OCI-LY7 (cell line): ENCODE results near the gene HLTF. TPM values are rescaled to one million over a fixed set of nuclear protein-coding genes. Genes with fewer than 3 reads are reported as not detected.

ENCODE experiments used
- BruUV-seq: library from RNA; stranded (reverse); fragments of 400-500 nt; replicated peaks from 2 replicates; lab custom pipeline; 2021; lab: Mats Ljungman, UMichigan
- CTCF ChIA-PET: fragments of 300-600 bp; sonication (Branson Sonifier 250); formaldehyde crosslinking; loops from one replicate; lab custom pipeline; 2022; ENCODE audit warnings: antibody characterized with exemption; ENCODE audit not compliant: unreplicated experiment; lab: Charles Lee
- POLR2A ChIA-PET: fragments of 300-600 bp; sonication (Branson Sonifier 250); formaldehyde crosslinking; loops from one replicate; lab custom pipeline; 2022; ENCODE audit warnings: antibody characterized with exemption; lab: Charles Lee
- DNase-seq: peaks from one replicate; pipeline ENCODE4 v3.0.0-alpha.2; 2015; ENCODE audit warnings: low spot score
- H2AFZ ChIP-seq: fragments of 200-600 bp; sonication (generic), shearing (Covaris generic); 2 replicates; pipeline ENCODE4 v1.6.1; 2014; ENCODE audit warnings: mild to moderate bottlenecking, antibody characterized with exemption, low read length, moderate library complexity
- H3K27ac ChIP-seq: fragments of 200-600 bp; sonication (generic); 2 replicates; pipeline ENCODE4 v1.5.1; 2014; ENCODE audit warnings: mixed run types, low read depth, mild to moderate bottlenecking, moderate library complexity, low read length, inconsistent platforms; ENCODE audit not compliant: poor library complexity, severe bottlenecking
- H3K36me3 ChIP-seq: fragments of 200-600 bp; sonication (generic); 2 replicates; pipeline ENCODE4 v1.6.1; 2014; ENCODE audit warnings: mild to moderate bottlenecking, antibody characterized with exemption, low read length, moderate library complexity, mixed read lengths; ENCODE audit not compliant: insufficient read depth
- H3K4me1 ChIP-seq: fragments of 200-600 bp; sonication (generic); 2 replicates; pipeline ENCODE4 v1.5.1; 2014; ENCODE audit warnings: mild to moderate bottlenecking, low read length; ENCODE audit not compliant: insufficient read depth, poor library complexity, severe bottlenecking
- H3K4me2 ChIP-seq: fragments of 200-600 bp; sonication (generic); 2 replicates; pipeline ENCODE4 v1.6.1; 2014; ENCODE audit warnings: mild to moderate bottlenecking, low read length
- H3K4me3 ChIP-seq: fragments of 200-600 bp; sonication (generic); 2 replicates; pipeline ENCODE4 v1.5.1; 2014; ENCODE audit warnings: mild to moderate bottlenecking, low read depth, low read length; ENCODE audit not compliant: poor library complexity, severe bottlenecking
- H3K79me2 ChIP-seq: fragments of 200-600 bp; sonication (generic); 2 replicates; pipeline ENCODE4 v1.6.1; 2016; ENCODE audit warnings: low read depth, mild to moderate bottlenecking, low read length, moderate library complexity, mixed read lengths; ENCODE audit not compliant: insufficient read depth
- H3K9me2 ChIP-seq: fragments of 200-600 bp; sonication (generic); 2 replicates; pipeline ENCODE4 v1.6.1; 2016; ENCODE audit warnings: mild to moderate bottlenecking, low read length, mixed read lengths; ENCODE audit not compliant: insufficient read depth
- H3K9me3 ChIP-seq: fragments of 200-600 bp; sonication (generic); 2 replicates; pipeline ENCODE4 v1.6.1; 2014; ENCODE audit warnings: mild to moderate bottlenecking, mixed run types, low read length, mixed read lengths
- H4K20me1 ChIP-seq: fragments of 200-600 bp; sonication (generic); 2 replicates; pipeline ENCODE4 v1.6.1; 2014; ENCODE audit warnings: mild to moderate bottlenecking, antibody characterized with exemption, low read length, moderate library complexity, mixed read lengths; ENCODE audit not compliant: insufficient read depth
- EZH2phosphoT487 ChIP-seq: fragments of 200-600 bp; sonication (generic); IDR thresholded peaks from 2 replicates; pipeline ENCODE4 v1.6.1; 2018; ENCODE audit warnings: low read depth, borderline replicate concordance, mild to moderate bottlenecking, mixed run types, antibody characterized with exemption, low read length, moderate library complexity, mixed read lengths
- intact Hi-C: fragments of 100-400 bp; cut with micrococcal nuclease; formaldehyde crosslinking; loops from one replicate; pipeline ENCODE4 v1.10.0; 2022; ENCODE audit not compliant: unreplicated experiment
- total RNA-seq, 2 experiments: library from RNA; depleted of rRNA in 1 of 2; stranded (reverse); fragments of >200 nt in 1 of 2; shearing (Covaris generic) in 1 of 2; gene quantifications; 2 replicates each; pipeline ENCODE4 v1.2.3, GENCODE V29; 2014 to 2022
- TF ChIP-seq, protein P1 (sequence below): fragments of 200-600 bp; sonication (generic); conservative IDR thresholded peaks from 2 replicates; pipeline ENCODE4 v1.5.1; 2014; ENCODE audit warnings: mild to moderate bottlenecking, antibody characterized with exemption, low read length, moderate library complexity, mixed read lengths

HLTF gene
- total RNA-seq, 2 experiments from 2014 or later: 106 to 107 TPM

DNA sequence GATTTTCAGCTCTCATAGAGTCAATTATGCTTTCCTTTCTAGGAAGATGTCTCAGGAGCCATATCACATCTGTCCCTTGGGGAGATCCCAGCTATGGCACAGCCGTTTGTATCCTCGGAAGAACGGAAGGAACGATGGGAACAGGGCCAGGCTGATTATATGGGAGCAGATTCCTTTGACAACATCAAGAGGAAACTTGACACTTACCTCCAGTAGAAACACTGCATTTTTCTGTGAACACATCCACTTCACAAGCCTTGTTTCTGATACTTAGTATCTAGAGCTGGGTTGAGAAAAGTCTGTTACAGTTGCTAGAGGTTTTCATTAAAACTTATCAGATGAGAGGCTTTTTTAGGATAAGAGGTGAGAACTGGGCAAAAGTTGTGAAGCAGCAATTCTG, 59.6 kb downstream of the HLTF start:
- no TSS peak for BruUV-seq
- Histone ChIP-seq H2AFZ (no peak overlapping the region), H3K9me2 (no peaks in the 10 kb centered on the region), H3K4me3 (no peak overlapping the region), H3K9me3 (no peaks in the 10 kb centered on the region), H3K4me1 (no peaks in the 10 kb centered on the region), H3K36me3 (peaks cover 92% of the 10 kb centered on the region), H4K20me1 (no peaks in the 10 kb centered on the region), H3K27ac (no peak overlapping the region), H3K4me2 (no peak overlapping the region), H3K79me2 (no peaks in the 10 kb centered on the region)
- no peak for TF ChIP-seq EZH2phosphoT487
- TF ChIP-seq, protein P1, sequence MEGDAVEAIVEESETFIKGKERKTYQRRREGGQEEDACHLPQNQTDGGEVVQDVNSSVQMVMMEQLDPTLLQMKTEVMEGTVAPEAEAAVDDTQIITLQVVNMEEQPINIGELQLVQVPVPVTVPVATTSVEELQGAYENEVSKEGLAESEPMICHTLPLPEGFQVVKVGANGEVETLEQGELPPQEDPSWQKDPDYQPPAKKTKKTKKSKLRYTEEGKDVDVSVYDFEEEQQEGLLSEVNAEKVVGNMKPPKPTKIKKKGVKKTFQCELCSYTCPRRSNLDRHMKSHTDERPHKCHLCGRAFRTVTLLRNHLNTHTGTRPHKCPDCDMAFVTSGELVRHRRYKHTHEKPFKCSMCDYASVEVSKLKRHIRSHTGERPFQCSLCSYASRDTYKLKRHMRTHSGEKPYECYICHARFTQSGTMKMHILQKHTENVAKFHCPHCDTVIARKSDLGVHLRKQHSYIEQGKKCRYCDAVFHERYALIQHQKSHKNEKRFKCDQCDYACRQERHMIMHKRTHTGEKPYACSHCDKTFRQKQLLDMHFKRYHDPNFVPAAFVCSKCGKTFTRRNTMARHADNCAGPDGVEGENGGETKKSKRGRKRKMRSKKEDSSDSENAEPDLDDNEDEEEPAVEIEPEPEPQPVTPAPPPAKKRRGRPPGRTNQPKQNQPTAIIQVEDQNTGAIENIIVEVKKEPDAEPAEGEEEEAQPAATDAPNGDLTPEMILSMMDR: no peak
- intact Hi-C loops: no loop called here
- ChIA-PET POLR2A (interaction anchor here (1.1 to 1.4 kb wide), 3 partner anchors 16 to 50 kb away, joined by 3 read pairs; no protein-coding TSS in a partner anchor), CTCF (no interaction called here)
- DNase-seq: no peak

DNA sequence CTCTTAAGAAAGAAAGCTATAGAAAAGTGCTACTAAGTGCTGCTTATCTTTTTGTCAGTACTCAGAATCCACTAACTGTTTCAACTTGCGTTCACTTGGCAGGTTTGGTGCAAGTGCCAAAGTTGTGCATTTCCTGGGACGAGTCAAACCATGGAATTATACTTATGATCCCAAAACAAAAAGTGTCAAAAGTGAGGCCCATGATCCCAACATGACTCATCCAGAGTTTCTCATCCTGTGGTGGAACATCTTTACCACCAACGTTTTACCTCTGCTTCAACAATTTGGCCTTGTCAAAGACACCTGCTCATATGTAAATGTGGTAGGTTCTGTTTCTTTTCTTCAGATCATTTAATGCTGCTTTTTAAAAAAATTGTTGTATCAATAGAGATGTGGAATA, 62.4 kb downstream of the HLTF start:
- Histone ChIP-seq H4K20me1 (no peaks in the 10 kb centered on the region), H3K36me3 (peaks cover 73% of the 10 kb centered on the region), H3K4me3 (no peak overlapping the region), H2AFZ (no peak overlapping the region), H3K27ac (no peak overlapping the region), H3K79me2 (no peaks in the 10 kb centered on the region), H3K9me3 (no peaks in the 10 kb centered on the region), H3K4me1 (no peaks in the 10 kb centered on the region), H3K9me2 (no peaks in the 10 kb centered on the region), H3K4me2 (no peak overlapping the region)
- CTCF ChIA-PET: no interaction called here
- intact Hi-C loops: no loop called here
- TF ChIP-seq EZH2phosphoT487: no peak
- TF ChIP-seq, protein P1: no peak
- no TSS peak for BruUV-seq
- peak; percentile 10 for DNase-seq
- POLR2A ChIA-PET: no interaction called here

GRCh38 chr3:149021830-149022229, 64.5 kb downstream of the HLTF start:
- Histone ChIP-seq H4K20me1 (no peaks in the 10 kb centered on the region), H3K4me2 (no peak overlapping the region), H3K36me3 (peaks cover 55% of the 10 kb centered on the region), H3K9me2 (no peaks in the 10 kb centered on the region), H3K9me3 (no peaks in the 10 kb centered on the region), H3K4me3 (no peak overlapping the region), H3K79me2 (no peaks in the 10 kb centered on the region), H3K27ac (no peak overlapping the region), H3K4me1 (no peaks in the 10 kb centered on the region), H2AFZ (no peak overlapping the region)
- ChIA-PET POLR2A (interaction anchor here (0.8 to 1.6 kb wide), 5 partner anchors 17 to 81 kb away, joined by 3 to 4 read pairs (median 3); no protein-coding TSS in a partner anchor), CTCF (no interaction called here)
- no TSS peak for BruUV-seq
- DNase-seq: no peak
- intact Hi-C loops: no loop called here
- TF ChIP-seq, protein P1: no peak
- no peak for TF ChIP-seq EZH2phosphoT487
